HCT116 (cell line): ENCODE measurements around the gene ILDR1. TPM values are rescaled to one million over a fixed set of nuclear protein-coding genes. Genes with fewer than 3 reads are reported as not detected.

Experiments used
- ATAC-seq: fragments of 200-7000 bp; cut with Tn5 transposase; 2 replicates; pipeline ENCODE4 v1.9.1; 2020; ENCODE audit warnings: mild to moderate bottlenecking, moderate library complexity
- BruUV-seq: library from RNA; stranded (reverse); fragments of 400-500 nt; replicated peaks from 2 replicates; lab custom pipeline; 2021; lab: Mats Ljungman, UMichigan
- CTCF ChIA-PET: fragments of 300-600 bp; sonication (Branson Sonifier 250); formaldehyde crosslinking; loops from one replicate; lab custom pipeline; 2021; ENCODE audit warnings: antibody characterized with exemption; lab: Charles Lee
- POLR2A ChIA-PET: fragments of 300-600, 350-600 bp; sonication (Branson Sonifier 250); formaldehyde crosslinking; loops from one replicate; lab custom pipeline; 2021; ENCODE audit warnings: antibody characterized with exemption; lab: Charles Lee
- RAD21 ChIA-PET, 2 experiments: fragments of 300-600 bp; sonication (Branson Sonifier 250); formaldehyde crosslinking; loops; one replicate each; lab custom pipeline; 2023; ENCODE audit warnings: low total read pairs in 2 of 2; ENCODE audit not compliant: uncharacterized antibody in 2 of 2, unreplicated experiment in 2 of 2, low non-redundant PET in 1 of 2; lab: Charles Lee
- DNase-seq: peaks from one replicate; pipeline ENCODE4 v3.0.0-alpha.2; 2010; ENCODE audit warnings: low read depth, low spot score
- H2AFZ ChIP-seq: fragments of 200-600 bp; shearing (Covaris generic), sonication (generic); 2 replicates; pipeline ENCODE4 v1.6.1; 2017; ENCODE audit warnings: low read depth, mixed run types, mixed read lengths, antibody characterized with exemption, low read length; ENCODE audit not compliant: poor library complexity, severe bottlenecking
- H3K27ac ChIP-seq: 2 replicates; pipeline ENCODE4 v1.5.1; 2012; ENCODE audit warnings: low read depth, low read length
- H3K27me3 ChIP-seq: fragments of 200-600 bp; sonication (generic); 2 replicates; pipeline ENCODE4 v1.6.1; 2016; ENCODE audit warnings: mixed run types, low read length, mixed read lengths; ENCODE audit not compliant: insufficient read depth
- H3K36me3 ChIP-seq, 2 experiments: fragments of 200-500 bp in 1 of 2; fragments of 200-600 bp in 1 of 2; sonication (Bioruptor generic) in 1 of 2; sonication (generic) in 1 of 2; 2 replicates each; pipeline versions ENCODE4 v1.5.1 to v1.6.1; 2014 to 2016; ENCODE audit warnings: low read length in 2 of 2, inconsistent platforms in 1 of 2, mixed read lengths in 1 of 2, mixed run types in 1 of 2; ENCODE audit not compliant: insufficient read depth in 2 of 2, control insufficient read depth in 1 of 2
- H3K4me1 ChIP-seq, 2 experiments: fragments of 200-600 bp in 1 of 2; sonication (generic) in 1 of 2; 2 replicates each; pipeline versions ENCODE4 v1.5.1 to v1.6.1; 2012 to 2017; ENCODE audit warnings: low read length in 2 of 2, inconsistent platforms in 1 of 2, mild to moderate bottlenecking in 1 of 2, mixed read lengths in 1 of 2, mixed run types in 1 of 2, moderate library complexity in 1 of 2; ENCODE audit not compliant: insufficient read depth in 2 of 2, control insufficient read depth in 1 of 2
- H3K4me2 ChIP-seq: fragments of 200-600 bp; sonication (generic); 2 replicates; pipeline ENCODE4 v1.6.1; 2017; ENCODE audit warnings: mixed run types, low read length, mixed read lengths
- H3K4me3 ChIP-seq, 2 experiments: fragments of 200-600 bp in 1 of 2; sonication (generic) in 1 of 2; replicated peaks in 1 of 2; 2 replicates each; pipeline ENCODE4 v1.5.1; 2011 to 2016; ENCODE audit warnings: low read length in 2 of 2, control low read depth in 1 of 2, low read depth in 1 of 2, mild to moderate bottlenecking in 1 of 2, mixed read lengths in 1 of 2, mixed run types in 1 of 2
- H3K79me2 ChIP-seq: fragments of 200-600 bp; sonication (generic); 2 replicates; pipeline ENCODE4 v1.6.1; 2017; ENCODE audit warnings: mild to moderate bottlenecking, mixed run types, low read length, moderate library complexity, mixed read lengths; ENCODE audit not compliant: insufficient read depth
- H3K9ac ChIP-seq: fragments of 200-600 bp; sonication (generic); 2 replicates; pipeline ENCODE4 v1.6.1; 2016; ENCODE audit warnings: low read length, mixed read lengths
- H3K9me2 ChIP-seq: fragments of 200-600 bp; sonication (generic), shearing (Covaris generic); 2 replicates; pipeline ENCODE4 v1.6.1; 2017; ENCODE audit warnings: mixed run types, mild to moderate bottlenecking, moderate library complexity; ENCODE audit not compliant: insufficient read depth
- H3K9me3 ChIP-seq, 2 experiments: fragments of 200-500 bp in 1 of 2; fragments of 200-600 bp in 1 of 2; sonication (Bioruptor generic) in 1 of 2; sonication (generic) in 1 of 2; 2 replicates each; pipeline ENCODE4 v1.6.1; 2014 to 2017; ENCODE audit warnings: low read length in 2 of 2, mixed read lengths in 2 of 2, inconsistent platforms in 1 of 2, low read depth in 1 of 2, mild to moderate bottlenecking in 1 of 2, mixed run types in 1 of 2, moderate library complexity in 1 of 2; ENCODE audit not compliant: control insufficient read depth in 1 of 2, insufficient read depth in 1 of 2
- H4K20me1 ChIP-seq: fragments of 200-600 bp; sonication (generic), shearing (Covaris generic); 2 replicates; pipeline ENCODE4 v1.6.1; 2017; ENCODE audit warnings: mixed run types, mild to moderate bottlenecking, moderate library complexity; ENCODE audit not compliant: insufficient read depth
- CEBPB ChIP-seq: IDR thresholded peaks from 2 replicates; pipeline ENCODE4 v1.6.1; 2012; ENCODE audit warnings: low read depth
- ELF1 ChIP-seq: IDR thresholded peaks from 2 replicates; pipeline ENCODE4 v1.6.1; 2012; ENCODE audit warnings: low read depth, borderline replicate concordance
- EZH2 ChIP-seq: fragments of 200-600 bp; sonication (generic); IDR thresholded peaks from 2 replicates; pipeline ENCODE4 v1.6.1; 2017; ENCODE audit warnings: antibody characterized with exemption, mixed run types
- FOSL1 ChIP-seq: IDR thresholded peaks from 2 replicates; pipeline ENCODE4 v1.6.1; 2012; ENCODE audit warnings: low read depth
- POLR2AphosphoS5 ChIP-seq: IDR thresholded peaks from 2 replicates; pipeline ENCODE4 v1.6.1; 2011; ENCODE audit warnings: mild to moderate bottlenecking, low read depth, low read length, moderate library complexity
- SIN3A ChIP-seq: IDR thresholded peaks from 2 replicates; pipeline ENCODE4 v1.6.1; 2012; ENCODE audit warnings: low read depth
- TCF7L2 ChIP-seq: IDR thresholded peaks from 2 replicates; pipeline ENCODE4 v1.7.0; 2011; ENCODE audit warnings: borderline replicate concordance, inconsistent platforms; ENCODE audit not compliant: insufficient read depth, insufficient read length; ENCODE audit errors: extremely low read depth
- YY1 ChIP-seq: IDR thresholded peaks from 2 replicates; pipeline ENCODE4 v1.6.1; 2011; ENCODE audit warnings: low read length, low read depth, moderate library complexity, mild to moderate bottlenecking; ENCODE audit not compliant: insufficient replicate concordance; ENCODE audit errors: extremely low read depth
- ZNF274 ChIP-seq: fragments of 200-500 bp; sonication (Bioruptor generic); IDR thresholded peaks from 2 replicates; pipeline ENCODE4 v1.6.1; 2014; ENCODE audit warnings: mild to moderate bottlenecking, low read depth, low read length, inconsistent platforms
- intact Hi-C: fragments of 100-400 bp; cut with micrococcal nuclease; formaldehyde crosslinking; loops from 2 replicates; pipeline ENCODE4 v1.10.0; 2022
- total RNA-seq: library from RNA; stranded (reverse); gene quantifications from one replicate; pipeline ENCODE4 v1.2.1, GENCODE V29; 2021; ENCODE audit not compliant: unreplicated experiment
- TF ChIP-seq, protein P1 (sequence below): IDR thresholded peaks from 2 replicates; pipeline ENCODE4 v1.6.1; 2012
- TF ChIP-seq, protein P2 (sequence below), 3 experiments: fragments of 200-600 bp in 1 of 3; sonication (generic) in 1 of 3; IDR thresholded peaks in 2 of 3; conservative IDR thresholded peaks in 1 of 3; 2 replicates each; pipeline ENCODE4 v1.5.1; 2012 to 2017; ENCODE audit warnings: low read depth in 2 of 3, low read length in 2 of 3, antibody characterized with exemption in 1 of 3, borderline replicate concordance in 1 of 3, control low read depth in 1 of 3, mild to moderate bottlenecking in 1 of 3, mixed read lengths in 1 of 3, mixed run types in 1 of 3, moderate library complexity in 1 of 3; ENCODE audit not compliant: insufficient read depth in 1 of 3

ILDR1 gene
- total RNA-seq, 1 experiment from 2014 or later = 2.9 TPM

DNA sequence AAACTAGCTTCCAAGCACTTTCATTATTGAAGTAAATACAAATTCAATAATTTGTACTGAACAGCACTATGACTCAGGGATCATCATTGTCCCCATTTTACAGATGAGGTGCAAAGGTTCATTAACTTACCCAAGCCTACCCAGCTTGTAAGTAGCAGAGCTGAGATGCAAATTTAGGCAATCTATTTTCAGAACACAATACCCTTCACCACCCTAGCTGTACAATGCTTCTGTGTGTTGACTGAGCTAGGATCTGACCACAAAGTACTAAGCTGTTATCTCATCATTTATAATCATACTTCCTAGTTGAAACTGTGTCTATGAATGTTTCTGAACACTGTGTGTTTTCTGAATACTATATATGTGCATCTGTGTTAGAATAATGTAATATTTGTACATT, 3.2 kb upstream of the ILDR1 start:
- H3K36me3 ChIP-seq = no peaks in the 10 kb centered on the region
- RAD21 ChIA-PET = no interaction called here
- DNase-seq = no peak
- H3K27ac ChIP-seq = no peak overlapping the region
- POLR2A ChIA-PET = no interaction called here
- no peak overlapping the region for H3K9ac ChIP-seq
- TF ChIP-seq, protein P1, sequence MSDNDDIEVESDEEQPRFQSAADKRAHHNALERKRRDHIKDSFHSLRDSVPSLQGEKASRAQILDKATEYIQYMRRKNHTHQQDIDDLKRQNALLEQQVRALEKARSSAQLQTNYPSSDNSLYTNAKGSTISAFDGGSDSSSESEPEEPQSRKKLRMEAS = no peak
- no peak for TF ChIP-seq ELF1
- TF ChIP-seq, protein P2, sequence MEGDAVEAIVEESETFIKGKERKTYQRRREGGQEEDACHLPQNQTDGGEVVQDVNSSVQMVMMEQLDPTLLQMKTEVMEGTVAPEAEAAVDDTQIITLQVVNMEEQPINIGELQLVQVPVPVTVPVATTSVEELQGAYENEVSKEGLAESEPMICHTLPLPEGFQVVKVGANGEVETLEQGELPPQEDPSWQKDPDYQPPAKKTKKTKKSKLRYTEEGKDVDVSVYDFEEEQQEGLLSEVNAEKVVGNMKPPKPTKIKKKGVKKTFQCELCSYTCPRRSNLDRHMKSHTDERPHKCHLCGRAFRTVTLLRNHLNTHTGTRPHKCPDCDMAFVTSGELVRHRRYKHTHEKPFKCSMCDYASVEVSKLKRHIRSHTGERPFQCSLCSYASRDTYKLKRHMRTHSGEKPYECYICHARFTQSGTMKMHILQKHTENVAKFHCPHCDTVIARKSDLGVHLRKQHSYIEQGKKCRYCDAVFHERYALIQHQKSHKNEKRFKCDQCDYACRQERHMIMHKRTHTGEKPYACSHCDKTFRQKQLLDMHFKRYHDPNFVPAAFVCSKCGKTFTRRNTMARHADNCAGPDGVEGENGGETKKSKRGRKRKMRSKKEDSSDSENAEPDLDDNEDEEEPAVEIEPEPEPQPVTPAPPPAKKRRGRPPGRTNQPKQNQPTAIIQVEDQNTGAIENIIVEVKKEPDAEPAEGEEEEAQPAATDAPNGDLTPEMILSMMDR (IDR thresholded peaks at IDR 0.05 in 2 of 3, conservative IDR thresholded peaks at IDR 0.05 in 1 of 3; ENCODE audit: borderline replicate concordance in 1 of 3, insufficient read depth in 1 of 3, low read depth in 2 of 3, low read length in 2 of 3) = no peak
- TF ChIP-seq EZH2 = no peak
- TF ChIP-seq FOSL1 = no peak
- no peak for TF ChIP-seq POLR2AphosphoS5
- no peak for TF ChIP-seq ZNF274
- TF ChIP-seq TCF7L2 = no peak
- H4K20me1 ChIP-seq = no peaks in the 10 kb centered on the region
- H3K9me3 ChIP-seq = no peaks in the 10 kb centered on the region
- no peaks in the 10 kb centered on the region; the same call in 1 of the 2 replicates for H3K9me2 ChIP-seq
- intact Hi-C loops = no loop called here
- CTCF ChIA-PET = no interaction called here
- H3K27me3 ChIP-seq = no peaks in the 10 kb centered on the region
- H2AFZ ChIP-seq = no peak overlapping the region
- peaks cover 0 to 14% of the 10 kb centered on the region in 2 experiments; a peak in 2 of 4 replicates for H3K4me1 ChIP-seq
- no peaks in the 10 kb centered on the region for H3K79me2 ChIP-seq
- no peak for ATAC-seq
- no peak overlapping the region for H3K4me2 ChIP-seq
- BruUV-seq = no TSS peak
- no peak overlapping the region for H3K4me3 ChIP-seq

DNA sequence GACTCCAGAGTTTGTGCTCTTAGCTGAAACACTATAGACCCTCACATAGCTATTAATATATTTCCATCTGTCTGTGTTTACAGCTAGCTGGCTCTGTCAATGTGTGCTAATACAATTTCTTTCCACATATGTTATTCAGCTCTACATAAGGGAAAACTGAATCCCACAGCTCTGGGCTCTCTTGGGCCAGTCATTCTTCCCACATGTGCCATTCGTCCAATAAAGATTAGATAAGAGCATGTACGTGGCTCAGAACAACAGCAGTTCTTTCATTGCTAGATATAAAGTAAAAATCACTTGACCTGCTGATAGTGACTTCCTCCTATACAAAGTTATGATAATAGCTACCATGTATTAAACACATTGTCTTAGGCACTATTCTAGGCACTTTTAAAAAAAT, 2.8 kb upstream of the ILDR1 start:
- H3K9ac ChIP-seq = no peak overlapping the region
- no peaks in the 10 kb centered on the region for H4K20me1 ChIP-seq
- ChIA-PET POLR2A (no interaction called here), CTCF (no interaction called here), RAD21 (no interaction called here)
- DNase-seq = no peak
- no peak overlapping the region for H3K27ac ChIP-seq
- no peak for TF ChIP-seq YY1
- TF ChIP-seq, protein P2 (IDR thresholded peaks at IDR 0.05 in 2 of 3, conservative IDR thresholded peaks at IDR 0.05 in 1 of 3; ENCODE audit: borderline replicate concordance in 1 of 3, insufficient read depth in 1 of 3, low read depth in 2 of 3, low read length in 2 of 3) = no peak
- TF ChIP-seq SIN3A = no peak
- no peak for TF ChIP-seq CEBPB
- H3K9me2 ChIP-seq = no peaks in the 10 kb centered on the region
- H2AFZ ChIP-seq = no peak overlapping the region
- no peak overlapping the region for H3K4me2 ChIP-seq
- no TSS peak for BruUV-seq
- no peaks in the 10 kb centered on the region for H3K79me2 ChIP-seq
- intact Hi-C loops = no loop called here
- ATAC-seq = no peak
- no peaks in the 10 kb centered on the region for H3K9me3 ChIP-seq
- H3K4me1 ChIP-seq = peaks cover 0 to 14% of the 10 kb centered on the region in 2 experiments; a peak in 2 of 4 replicates
- no peaks in the 10 kb centered on the region for H3K36me3 ChIP-seq
- H3K27me3 ChIP-seq = no peaks in the 10 kb centered on the region
- H3K4me3 ChIP-seq = no peak overlapping the region
